ENCODE measurements around the gene HOXD8.

The HOXD8 gene

DNA sequence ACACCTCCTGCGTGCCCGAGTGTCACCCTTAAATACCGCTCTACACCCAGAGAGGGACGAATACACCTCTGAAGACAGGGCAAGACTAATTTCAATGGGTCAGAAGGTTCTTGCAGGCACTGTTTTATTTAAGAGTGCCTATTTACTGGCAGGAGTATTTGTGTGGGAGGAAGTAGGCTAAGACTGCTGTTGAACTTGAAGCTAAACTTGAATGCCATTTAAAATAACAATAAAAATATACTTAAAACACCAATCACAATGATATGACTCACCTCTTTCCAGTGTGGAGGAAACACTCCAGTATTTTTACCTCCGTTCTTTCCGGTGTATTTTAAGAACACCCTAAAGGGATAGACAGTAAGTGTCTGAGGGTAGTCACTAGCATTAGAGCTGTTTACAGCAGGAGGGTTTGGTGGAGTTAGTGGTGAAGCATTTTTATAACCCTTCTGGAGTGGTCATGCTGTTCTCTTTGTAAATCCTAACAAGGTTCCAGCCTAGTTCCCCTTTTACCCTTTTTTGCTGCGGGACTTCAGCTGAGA lies 49.3 kb downstream of the HOXD8 start:
- no peak for DNase-seq (ENCODE audit: low spot score)
- in situ Hi-C loops (cut with MboI; ENCODE audit: low sequenced_read_pairs, unreplicated experiment), result no loop called here
- TF ChIP-seq CTCF (IDR thresholded peaks at IDR 0.05; ENCODE audit: borderline replicate concordance, control extremely low read depth, extremely low read depth, insufficient read depth, missing control alignments), result no peak

DNA sequence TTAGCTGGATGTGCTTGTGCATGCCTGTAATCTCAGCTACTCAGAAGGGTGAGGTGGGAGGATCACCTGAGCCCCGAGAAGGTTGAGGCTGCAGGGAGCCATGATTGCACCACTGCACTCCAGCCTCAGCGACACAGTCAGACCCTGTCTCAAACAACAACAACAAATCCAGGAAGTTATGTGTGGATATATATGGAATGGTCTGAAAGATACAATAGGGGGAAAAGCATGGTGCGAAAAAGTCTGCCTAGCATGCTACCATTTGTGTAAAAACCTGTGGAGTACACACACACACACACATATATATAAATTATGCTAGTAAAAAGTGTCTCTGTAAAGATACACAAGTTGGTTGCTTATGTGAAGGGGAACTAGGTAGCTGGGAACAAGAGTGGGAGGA lies 52.0 kb downstream of the HOXD8 start:
- in situ Hi-C loops (cut with MboI; ENCODE audit: low sequenced_read_pairs, unreplicated experiment), result no loop called here
- no peak for TF ChIP-seq CTCF (IDR thresholded peaks at IDR 0.05; ENCODE audit: borderline replicate concordance, control extremely low read depth, extremely low read depth, insufficient read depth, missing control alignments)
- no peak for DNase-seq (ENCODE audit: low spot score)
